Endothelial cell of umbilical vein (primary cell): ENCODE results near the gene ZCWPW1. TPM values are rescaled to one million over a fixed set of nuclear protein-coding genes. Genes with fewer than 3 reads are reported as not detected.

ENCODE experiments used
- BruUV-seq: library from RNA; stranded (reverse); fragments of 400-500 nt; replicated peaks from 2 replicates; lab custom pipeline; 2021; lab: Mats Ljungman, UMichigan
- CTCF ChIA-PET: fragments of 300-600, 350-600 bp; sonication (Branson Sonifier 250); formaldehyde crosslinking; loops from one replicate; lab custom pipeline; 2021; ENCODE audit warnings: antibody characterized with exemption, inconsistent platforms; lab: Charles Lee
- POLR2A ChIA-PET: fragments of 300-600, 350-600 bp; sonication (Branson Sonifier 250); formaldehyde crosslinking; loops from one replicate; lab custom pipeline; 2021; ENCODE audit warnings: antibody characterized with exemption, inconsistent platforms; lab: Charles Lee
- DNase-seq: peaks from one replicate; pipeline ENCODE4 v3.0.0-alpha.2; 2011; ENCODE audit warnings: low read depth, low spot score
- FAIRE-seq: peaks from 2 replicates; lab custom pipeline; 2011; peaks lifted over from hg19 to GRCh38; lab: Jason Lieb, UNC
- H2AFZ ChIP-seq: 2 replicates; pipeline ENCODE4 v1.6.0; 2012; ENCODE audit warnings: low read depth, low read length, control low read depth, inconsistent platforms
- H3K27ac ChIP-seq: 2 replicates; pipeline ENCODE4 v1.5.1; 2011; ENCODE audit warnings: low read depth, mild to moderate bottlenecking, control low read depth, low read length, moderate library complexity; ENCODE audit not compliant: insufficient read depth
- H3K27me3 ChIP-seq, 2 experiments: 2 replicates each; pipeline versions ENCODE4 v1.6.0 to v1.6.1; 2011; ENCODE audit warnings: low read length in 2 of 2, mixed read lengths in 1 of 2; ENCODE audit not compliant: control insufficient read depth in 2 of 2, insufficient read depth in 2 of 2
- H3K36me3 ChIP-seq, 2 experiments: 2 replicates in 1 of 2; 3 replicates in 1 of 2; pipeline ENCODE4 v1.5.1; 2011; ENCODE audit warnings: low read length in 2 of 2, mild to moderate bottlenecking in 1 of 2, moderate library complexity in 1 of 2; ENCODE audit not compliant: control insufficient read depth in 2 of 2, insufficient read depth in 2 of 2; ENCODE audit errors: extremely low read depth in 1 of 2
- H3K4me1 ChIP-seq: 3 replicates; pipeline ENCODE4 v1.5.1; 2011; ENCODE audit warnings: mild to moderate bottlenecking, low read length; ENCODE audit not compliant: control insufficient read depth, insufficient read depth; ENCODE audit errors: extremely low read depth
- H3K4me2 ChIP-seq: 2 replicates; pipeline ENCODE4 v1.6.1; 2011; ENCODE audit warnings: low read length, control low read depth, mixed read lengths; ENCODE audit not compliant: insufficient read depth
- H3K4me3 ChIP-seq, 3 experiments: fragments of 200-600 bp in 1 of 3; sonication (generic), shearing (Covaris generic) in 1 of 3; replicated peaks in 1 of 3; 2 replicates each; pipeline ENCODE4 v1.5.1; 2011 to 2016; ENCODE audit warnings: control low read depth in 3 of 3, low read length in 3 of 3, mild to moderate bottlenecking in 2 of 3, inconsistent platforms in 1 of 3, low read depth in 1 of 3, moderate library complexity in 1 of 3; ENCODE audit not compliant: insufficient read depth in 1 of 3
- H3K79me2 ChIP-seq: 2 replicates; pipeline ENCODE4 v1.6.0; 2012; ENCODE audit warnings: low read length, inconsistent platforms; ENCODE audit not compliant: control insufficient read depth, insufficient read depth
- H3K9ac ChIP-seq: replicated peaks from 2 replicates; pipeline ENCODE3; 2011; ENCODE audit warnings: low read length, control low read depth; ENCODE audit not compliant: insufficient read depth; ENCODE audit errors: extremely low read depth
- H3K9me1 ChIP-seq: replicated peaks from 3 replicates; pipeline ENCODE4 v1.6.0; 2011; ENCODE audit warnings: mild to moderate bottlenecking, low read length; ENCODE audit not compliant: control insufficient read depth, insufficient read depth; ENCODE audit errors: extremely low read depth
- H3K9me3 ChIP-seq: replicated peaks from 2 replicates; pipeline ENCODE4 v1.5.1; 2012; ENCODE audit warnings: low read length, inconsistent platforms; ENCODE audit not compliant: control insufficient read depth, insufficient read depth
- H4K20me1 ChIP-seq: replicated peaks from 2 replicates; pipeline ENCODE3; 2011; ENCODE audit warnings: mild to moderate bottlenecking, low read length; ENCODE audit not compliant: control insufficient read depth, insufficient read depth; ENCODE audit errors: extremely low read depth
- CTCF ChIP-seq, 2 donors: IDR thresholded peaks; 1 replicate in 1 of 2; 2 replicates in 1 of 2; pipeline ENCODE4 v1.5.1; 2011; ENCODE audit warnings: low read length in 2 of 2, mild to moderate bottlenecking in 2 of 2, moderate library complexity in 2 of 2, control low read depth in 1 of 2, inconsistent platforms in 1 of 2, low read depth in 1 of 2; ENCODE audit not compliant: insufficient read depth in 1 of 2; ENCODE audit errors: extremely low read depth in 1 of 2
- EZH2 ChIP-seq: IDR thresholded peaks from 2 replicates; pipeline ENCODE4 v1.6.1; 2012; ENCODE audit warnings: borderline replicate concordance, low read depth, mild to moderate bottlenecking, moderate library complexity, low read length, inconsistent platforms; ENCODE audit not compliant: severe bottlenecking
- FOS ChIP-seq: IDR thresholded peaks from 2 replicates; pipeline ENCODE4 v1.6.1; 2011; ENCODE audit warnings: mild to moderate bottlenecking, low read length, moderate library complexity, borderline replicate concordance; ENCODE audit not compliant: insufficient read depth
- GATA2 ChIP-seq: IDR thresholded peaks from 2 replicates; pipeline ENCODE4 v1.7.0; 2011; ENCODE audit warnings: low read depth, mild to moderate bottlenecking, moderate library complexity, mixed read lengths, low read length; ENCODE audit not compliant: insufficient read length, insufficient read depth
- JUN ChIP-seq: IDR thresholded peaks from 2 replicates; pipeline ENCODE4 v1.6.1; 2011; ENCODE audit warnings: borderline replicate concordance, low read depth; ENCODE audit not compliant: insufficient read length, insufficient read depth
- MAX ChIP-seq: IDR thresholded peaks from 2 replicates; pipeline ENCODE4 v1.6.1; 2011; ENCODE audit not compliant: insufficient read depth, insufficient read length
- MYC ChIP-seq: IDR thresholded peaks from one replicate; pipeline ENCODE4 v1.6.1; 2011; ENCODE audit warnings: mild to moderate bottlenecking, low read depth, low read length
- POLR2A ChIP-seq: IDR thresholded peaks from 2 replicates; pipeline ENCODE4 v1.6.1; 2012; ENCODE audit warnings: low read depth, mild to moderate bottlenecking, control low read depth, low read length
- POLR2AphosphoS5 ChIP-seq: IDR thresholded peaks from 2 replicates; pipeline ENCODE4 v1.6.1; 2012; ENCODE audit warnings: low read depth, mild to moderate bottlenecking, control low read depth, low read length, moderate library complexity; ENCODE audit not compliant: insufficient read depth
- dilution Hi-C: fragments of 300-500 bp; cut with MboI; formaldehyde crosslinking; loops from one replicate; pipeline ENCODE4 v1.15.0; 2019; ENCODE audit warnings: low sequenced_read_pairs; ENCODE audit not compliant: extremely low pct_ligation_motif_present
- intact Hi-C: fragments of 100-400 bp; cut with micrococcal nuclease; formaldehyde crosslinking; loops from one replicate; pipeline ENCODE4 v1.10.0; 2022
- polyA plus RNA-seq, 4 experiments: library from polyadenylated mRNA; depleted of rRNA in 3 of 4; stranded (reverse) in 3 of 4; unstranded in 1 of 4; fragments of >200 nt; gene quantifications; 2 replicates each; pipeline versions ENCODE4 v1.2.1 to v1.2.3, GENCODE V29; 2011 to 2012; ENCODE audit warnings: missing spikeins in 1 of 4
- total RNA-seq: library from RNA; stranded (reverse); gene quantifications from 2 replicates; pipeline ENCODE4 v1.2.3, GENCODE V29; 2021

Gene ZCWPW1
- total and polyA plus RNA-seq, 2 donors (not counting 3 experiments of a cell fraction or from before 2014, with no cell fraction given) = 0.31 to 0.32 TPM

GRCh38 chr7:100401811-100402210 lies 26.7 kb downstream of the ZCWPW1 start:
- H4K20me1 ChIP-seq = no peaks in the 10 kb centered on the region
- H3K9me3 ChIP-seq = no peaks in the 10 kb centered on the region
- dilution Hi-C loops (no loop called here), intact Hi-C loops (no loop called here)
- H3K27ac ChIP-seq = no peak overlapping the region
- no peak overlapping the region for H3K4me2 ChIP-seq
- H3K79me2 ChIP-seq = no peaks in the 10 kb centered on the region
- H3K9me1 ChIP-seq = no peaks in the 10 kb centered on the region
- no TSS peak for BruUV-seq
- TF ChIP-seq CTCF (IDR thresholded peaks at IDR 0.05; ENCODE audit: extremely low read depth in 1 of 2, insufficient read depth in 1 of 2, low read depth in 1 of 2, low read length in 2 of 2) (no peak), MYC (no peak), POLR2AphosphoS5 (no peak), POLR2A (no peak), FOS (no peak), GATA2 (no peak), JUN (no peak), EZH2 (no peak), MAX (no peak)
- DNase-seq (no peak), FAIRE-seq (no peak)
- peaks cover 6 to 14% of the 10 kb centered on the region in 2 experiments for H3K27me3 ChIP-seq
- H3K4me1 ChIP-seq = no peaks in the 10 kb centered on the region
- no peak overlapping the region for H3K9ac ChIP-seq
- no peaks in the 10 kb centered on the region for H3K36me3 ChIP-seq
- ChIA-PET CTCF (no interaction called here), POLR2A (interaction anchor here (1.4 kb wide), 1 partner anchor 27 kb away, joined by 3 read pairs; the partner anchor contains the start of genes MEPCE and ZCWPW1)
- no peak overlapping the region for H3K4me3 ChIP-seq
- H2AFZ ChIP-seq = no peak overlapping the region
